Calu3 (cell line): ENCODE data around the gene ACAD8. TPM values are rescaled to one million over a fixed set of nuclear protein-coding genes. Genes with fewer than 3 reads are reported as not detected.

Experiments
- BruUV-seq: library from RNA; stranded (reverse); fragments of 400-500 nt; replicated peaks from 2 replicates; lab custom pipeline; 2021; lab: Mats Ljungman, UMichigan
- CTCF ChIA-PET: fragments of 300-600 bp; sonication (Branson Sonifier 250); formaldehyde crosslinking; loops from one replicate; lab custom pipeline; 2022; ENCODE audit warnings: antibody characterized with exemption; lab: Charles Lee
- DNase-seq: peaks from one replicate; pipeline ENCODE4 v3.0.0; 2022
- H3K27ac Mint-ChIP-seq: one replicate; pipeline ENCODE4 v1.8.0; 2022; ENCODE audit warnings: mixed read lengths; ENCODE audit not compliant: unreplicated experiment
- H3K27me3 Mint-ChIP-seq: one replicate; pipeline ENCODE4 v1.8.0; 2022; ENCODE audit warnings: mixed read lengths; ENCODE audit not compliant: unreplicated experiment
- H3K36me3 Mint-ChIP-seq: one replicate; pipeline ENCODE4 v1.8.0; 2022; ENCODE audit warnings: mild to moderate bottlenecking, moderate library complexity, mixed read lengths; ENCODE audit not compliant: insufficient read depth, unreplicated experiment
- H3K4me1 Mint-ChIP-seq: one replicate; pipeline ENCODE4 v1.8.0; 2022; ENCODE audit warnings: mild to moderate bottlenecking, low read depth, mixed read lengths; ENCODE audit not compliant: unreplicated experiment
- H3K4me3 Mint-ChIP-seq: one replicate; pipeline ENCODE4 v1.8.0; 2022; ENCODE audit warnings: mild to moderate bottlenecking, low read depth, moderate library complexity, mixed read lengths; ENCODE audit not compliant: unreplicated experiment
- H3K9me3 Mint-ChIP-seq: one replicate; pipeline ENCODE4 v1.8.0; 2022; ENCODE audit warnings: low read depth, mixed read lengths; ENCODE audit not compliant: unreplicated experiment
- intact Hi-C: fragments of 100-400 bp; cut with micrococcal nuclease; formaldehyde crosslinking; loops from one replicate; pipeline ENCODE4 v1.10.0; 2022; ENCODE audit not compliant: unreplicated experiment
- total RNA-seq: library from RNA; stranded (reverse); gene quantifications from 2 replicates; pipeline ENCODE4 v1.2.3, GENCODE V29; 2022
- TF ChIP-seq, protein P1 (sequence below): fragments of 200-600 bp; IDR thresholded peaks from one replicate; pipeline ENCODE4 v1.8.0; 2022; ENCODE audit warnings: antibody characterized with exemption; ENCODE audit not compliant: unreplicated experiment

Gene ACAD8
- total RNA-seq, 1 experiment from 2014 or later: 21.0 TPM

- TF ChIP-seq, protein P1, sequence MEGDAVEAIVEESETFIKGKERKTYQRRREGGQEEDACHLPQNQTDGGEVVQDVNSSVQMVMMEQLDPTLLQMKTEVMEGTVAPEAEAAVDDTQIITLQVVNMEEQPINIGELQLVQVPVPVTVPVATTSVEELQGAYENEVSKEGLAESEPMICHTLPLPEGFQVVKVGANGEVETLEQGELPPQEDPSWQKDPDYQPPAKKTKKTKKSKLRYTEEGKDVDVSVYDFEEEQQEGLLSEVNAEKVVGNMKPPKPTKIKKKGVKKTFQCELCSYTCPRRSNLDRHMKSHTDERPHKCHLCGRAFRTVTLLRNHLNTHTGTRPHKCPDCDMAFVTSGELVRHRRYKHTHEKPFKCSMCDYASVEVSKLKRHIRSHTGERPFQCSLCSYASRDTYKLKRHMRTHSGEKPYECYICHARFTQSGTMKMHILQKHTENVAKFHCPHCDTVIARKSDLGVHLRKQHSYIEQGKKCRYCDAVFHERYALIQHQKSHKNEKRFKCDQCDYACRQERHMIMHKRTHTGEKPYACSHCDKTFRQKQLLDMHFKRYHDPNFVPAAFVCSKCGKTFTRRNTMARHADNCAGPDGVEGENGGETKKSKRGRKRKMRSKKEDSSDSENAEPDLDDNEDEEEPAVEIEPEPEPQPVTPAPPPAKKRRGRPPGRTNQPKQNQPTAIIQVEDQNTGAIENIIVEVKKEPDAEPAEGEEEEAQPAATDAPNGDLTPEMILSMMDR: no peak
- Mint-ChIP-seq H3K27me3 (no peaks in the 10 kb centered on the region), H3K36me3 (no peaks in the 10 kb centered on the region), H3K4me3 (no peak overlapping the region), H3K4me1 (no peaks in the 10 kb centered on the region), H3K27ac (no peak overlapping the region), H3K9me3 (no peaks in the 10 kb centered on the region)
- CTCF ChIA-PET: no interaction called here
- intact Hi-C loops: no loop called here
- no TSS peak for BruUV-seq
- no peak for DNase-seq
Measured at GRCh38 chr11:134236834-134237556, 16.4 kb upstream of the ACAD8 start.

DNA sequence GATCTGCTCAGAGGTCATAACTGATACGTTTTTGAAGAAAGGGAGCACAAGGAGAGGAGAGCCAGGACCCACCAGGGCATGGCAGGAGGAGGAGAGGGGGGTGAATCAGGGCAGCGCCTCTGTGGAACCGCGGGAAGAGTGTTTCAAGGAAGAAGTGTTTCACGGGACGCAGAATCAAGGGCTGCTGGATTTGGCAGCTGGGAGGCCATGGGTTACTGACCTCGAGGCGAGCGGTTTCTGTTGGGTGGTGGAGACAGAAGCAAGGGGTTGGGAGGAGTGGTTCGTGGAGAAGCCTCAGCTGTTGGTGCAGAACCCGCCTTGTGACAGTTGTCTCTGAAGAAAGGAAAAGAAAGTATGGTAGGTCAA lies 15.8 kb upstream of the ACAD8 start:
- no peaks in the 10 kb centered on the region for H3K4me1 Mint-ChIP-seq
- BruUV-seq: no TSS peak
- intact Hi-C loops: no loop called here
- H3K27ac Mint-ChIP-seq: no peak overlapping the region
- no peaks in the 10 kb centered on the region for H3K9me3 Mint-ChIP-seq
- no peaks in the 10 kb centered on the region for H3K36me3 Mint-ChIP-seq
- no peak overlapping the region for H3K4me3 Mint-ChIP-seq
- CTCF ChIA-PET: no interaction called here
- TF ChIP-seq, protein P1: no peak
- DNase-seq: no peak
- H3K27me3 Mint-ChIP-seq: no peaks in the 10 kb centered on the region

DNA sequence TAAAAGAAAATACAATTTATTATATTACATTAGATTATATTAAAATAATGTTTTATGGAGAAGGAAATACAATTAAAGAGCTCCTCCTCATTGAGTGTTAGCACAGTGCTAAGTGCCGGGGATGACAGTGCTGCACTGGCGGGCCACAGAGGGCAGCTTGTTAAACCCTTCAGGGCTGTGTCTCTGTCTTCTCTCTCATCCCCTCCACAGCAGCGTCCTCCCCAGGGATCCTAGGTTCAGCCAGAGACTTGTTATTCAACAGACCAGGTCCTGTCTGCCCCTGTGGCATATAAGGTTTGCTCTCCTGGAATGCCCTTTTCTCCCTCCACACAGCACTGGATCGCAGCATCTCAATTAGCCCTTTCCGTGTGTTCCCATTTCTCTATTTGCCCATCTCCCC lies 14.4 kb upstream of the ACAD8 start:
- no peaks in the 10 kb centered on the region for H3K27me3 Mint-ChIP-seq
- H3K9me3 Mint-ChIP-seq: no peaks in the 10 kb centered on the region
- no peaks in the 10 kb centered on the region for H3K36me3 Mint-ChIP-seq
- DNase-seq: no peak
- TF ChIP-seq, protein P1: no peak
- H3K4me1 Mint-ChIP-seq: no peaks in the 10 kb centered on the region
- no TSS peak for BruUV-seq
- intact Hi-C loops: no loop called here
- no peak overlapping the region for H3K27ac Mint-ChIP-seq
- no peak overlapping the region for H3K4me3 Mint-ChIP-seq
- CTCF ChIA-PET: no interaction called here

DNA sequence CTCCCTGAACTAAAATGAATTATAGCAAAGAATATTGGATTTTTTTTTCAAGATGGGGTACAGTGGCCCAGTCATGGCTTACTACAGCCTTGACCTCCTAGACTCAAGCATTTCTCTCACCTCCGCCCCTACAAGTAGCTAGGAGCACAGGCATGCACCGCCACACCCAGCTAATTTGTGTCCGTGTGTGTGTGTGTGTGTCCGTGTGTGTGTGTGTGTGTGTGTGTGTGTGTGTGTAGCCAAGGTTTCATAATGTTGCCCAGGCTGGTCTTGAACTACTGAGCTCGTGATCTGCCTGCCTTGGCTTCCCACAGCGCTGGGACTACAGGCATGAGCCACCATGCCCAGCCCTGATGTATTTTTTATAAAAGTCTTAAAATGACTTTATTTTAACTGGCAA lies 12.8 kb upstream of the ACAD8 start:
- BruUV-seq: no TSS peak
- Mint-ChIP-seq H3K9me3 (no peaks in the 10 kb centered on the region), H3K27me3 (no peaks in the 10 kb centered on the region), H3K4me3 (no peak overlapping the region), H3K4me1 (no peaks in the 10 kb centered on the region), H3K27ac (no peak overlapping the region), H3K36me3 (no peaks in the 10 kb centered on the region)
- CTCF ChIA-PET: no interaction called here
- TF ChIP-seq, protein P1: no peak
- no peak for DNase-seq
- intact Hi-C loops: no loop called here
